GM19099 (cell line): Measurements from ENCODE around the gene ABCA3.

Experiments used
- POLR2A ChIP-seq: IDR thresholded peaks from 3 replicates; pipeline ENCODE4 v1.6.1; 2011; ENCODE audit warnings: low read depth; ENCODE audit not compliant: insufficient read length; ENCODE audit errors: extremely low read depth

ABCA3 gene

DNA sequence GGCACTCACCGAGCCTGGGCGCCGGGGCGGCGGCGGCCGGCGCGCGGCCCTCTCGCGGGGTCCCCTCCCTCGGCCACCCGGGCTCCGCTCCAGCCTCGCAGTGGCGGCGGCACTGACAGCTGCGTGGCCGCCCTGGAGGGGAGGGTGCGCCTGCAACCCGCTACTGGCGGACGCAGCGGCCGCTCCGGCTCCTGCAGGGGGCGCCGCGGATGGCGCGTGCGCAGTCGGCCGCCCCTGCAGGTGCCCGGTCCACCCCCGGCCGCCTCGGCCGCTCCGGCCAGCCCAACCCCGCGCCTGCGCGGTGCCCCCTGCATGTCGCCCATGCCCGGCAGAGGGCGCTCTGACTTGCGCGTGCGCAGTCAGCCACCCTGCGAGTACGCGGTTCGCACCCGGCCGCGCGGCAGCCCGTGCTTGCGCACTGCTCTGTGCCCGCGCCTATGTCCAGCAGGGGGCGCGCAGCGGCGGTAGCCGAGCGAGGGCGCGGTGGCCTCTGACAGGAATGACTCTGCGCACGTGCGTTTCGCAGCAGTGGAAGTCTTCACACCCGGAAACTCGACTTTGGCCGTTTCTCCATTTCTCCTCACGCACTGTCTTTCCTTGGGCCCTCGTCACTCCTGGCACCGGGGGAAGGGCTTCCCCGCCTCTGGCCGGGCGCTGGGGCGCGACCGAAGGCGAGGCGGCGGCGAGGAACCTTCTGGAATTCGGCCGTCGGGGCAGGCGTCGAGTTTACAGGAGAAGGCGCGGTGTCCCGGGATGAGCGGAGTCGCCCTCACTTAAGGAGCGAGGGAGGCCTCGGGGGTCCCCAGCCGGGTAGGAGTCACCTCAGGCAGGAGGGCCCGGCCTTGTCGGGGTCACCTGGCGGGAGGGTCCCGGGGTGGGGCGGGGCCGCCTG is at the start of gene ABCA3:
Gene ABCA3, minus strand, starts transcription at position 165 of the 892 bp plus-strand sequence. CDS start 14,262 bp downstream, outside the sequence.
- TF ChIP-seq POLR2A: peak; percentile 44

DNA sequence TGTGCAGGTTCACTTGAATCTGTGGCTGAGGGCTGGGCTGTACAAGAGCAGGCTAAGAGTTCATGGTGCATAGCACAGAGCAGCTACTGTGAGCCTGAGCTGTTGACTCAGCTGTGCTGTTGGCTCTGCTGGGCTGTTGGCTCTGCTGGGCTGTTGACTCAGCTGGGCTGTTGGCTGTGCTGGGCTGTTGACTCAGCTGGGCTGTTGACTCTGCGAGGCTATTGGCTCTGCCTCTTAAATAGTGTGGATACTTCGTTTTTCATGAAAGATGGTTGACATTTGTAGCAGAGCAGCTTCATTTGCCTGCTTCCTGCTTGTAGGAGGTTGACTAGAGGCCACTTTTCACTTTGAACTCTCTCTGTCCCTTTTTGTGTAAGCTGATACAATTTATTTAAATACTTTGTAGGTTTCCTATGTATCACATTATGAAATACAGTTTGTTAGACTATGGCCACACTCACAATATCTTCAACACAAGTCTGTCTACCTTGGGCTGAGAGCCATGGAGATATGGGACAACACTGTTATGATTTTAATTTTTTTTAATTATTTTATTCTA is 48.4 kb upstream of the ABCA3 start:
- TF ChIP-seq POLR2A: no peak

GRCh38 chr16:2388139-2388874 is 47.8 kb upstream of the ABCA3 start:
- TF ChIP-seq POLR2A: no peak

GRCh38 chr16:2386990-2387389 is 46.5 kb upstream of the ABCA3 start:
- no peak for TF ChIP-seq POLR2A

DNA sequence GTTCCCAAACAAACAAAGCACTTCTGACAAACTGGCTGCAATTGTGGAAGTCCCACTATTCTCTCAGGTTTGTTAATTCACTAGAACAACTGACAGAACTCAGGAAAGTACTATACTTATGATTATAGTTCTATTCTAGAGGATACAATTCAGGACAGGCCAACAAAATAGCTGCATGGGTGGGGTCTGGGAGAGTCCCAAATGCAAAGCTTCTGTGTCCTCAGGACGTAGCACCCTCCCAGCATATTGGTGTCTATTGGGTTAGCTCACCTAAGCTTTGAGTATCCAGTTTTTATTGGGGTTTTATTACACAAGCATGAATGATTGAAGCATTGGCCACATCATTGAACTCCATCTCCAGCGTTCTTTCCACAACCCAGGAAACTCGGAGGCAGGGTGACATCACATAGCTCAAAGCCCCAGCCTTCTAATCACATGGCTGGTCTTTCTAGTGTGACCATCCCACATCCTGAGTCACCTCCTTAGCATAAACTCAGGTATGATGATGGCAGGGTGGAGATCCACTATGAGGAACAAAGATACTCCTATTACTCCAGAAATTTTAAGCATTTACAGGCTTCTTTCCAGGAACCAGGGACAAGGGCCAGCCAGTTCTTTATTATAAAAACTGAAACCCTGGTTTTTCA is 44.8 kb upstream of the ABCA3 start:
- TF ChIP-seq POLR2A: no peak

DNA sequence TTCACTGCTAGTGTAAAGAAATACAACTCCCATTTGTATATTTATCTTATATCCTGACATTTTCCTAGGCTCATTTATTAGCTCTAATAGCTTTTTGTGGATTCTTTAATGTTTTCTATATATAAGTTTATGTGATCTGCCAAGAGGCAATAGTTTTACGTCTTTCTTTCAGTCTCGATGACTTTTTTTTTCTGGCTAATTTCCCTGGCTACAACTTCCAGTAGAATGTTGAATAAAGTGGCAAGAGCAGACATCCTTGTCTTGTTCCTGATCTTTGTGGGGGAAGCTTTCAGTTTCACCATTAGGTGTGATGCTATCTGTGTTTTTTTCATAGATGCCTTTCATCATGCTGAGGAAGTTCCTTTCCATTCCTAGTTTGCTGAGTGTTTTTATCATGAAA is 43.9 kb upstream of the ABCA3 start:
- no peak for TF ChIP-seq POLR2A

- TF ChIP-seq POLR2A: no peak
These were observed 43.0 kb upstream of the ABCA3 start for GRCh38 chr16:2383501-2383900.

DNA sequence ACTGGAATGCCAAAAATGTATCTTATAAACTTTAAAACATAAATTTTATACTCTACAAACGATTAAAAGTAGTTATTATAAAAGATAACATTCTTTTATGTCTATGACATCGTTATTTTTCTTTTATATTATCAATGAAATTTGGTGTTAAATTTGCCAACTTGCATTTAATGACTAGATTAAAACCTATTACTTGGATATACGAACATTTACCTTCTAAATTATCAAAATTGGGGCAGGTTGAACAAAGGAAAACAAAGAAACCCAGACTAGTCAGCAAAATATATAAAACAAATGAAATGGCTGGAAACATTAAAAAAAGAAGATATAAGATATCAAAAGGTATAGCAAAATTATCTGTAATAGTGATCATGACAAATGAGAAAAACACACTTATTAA is 34.1 kb upstream of the ABCA3 start:
- TF ChIP-seq POLR2A: no peak

DNA sequence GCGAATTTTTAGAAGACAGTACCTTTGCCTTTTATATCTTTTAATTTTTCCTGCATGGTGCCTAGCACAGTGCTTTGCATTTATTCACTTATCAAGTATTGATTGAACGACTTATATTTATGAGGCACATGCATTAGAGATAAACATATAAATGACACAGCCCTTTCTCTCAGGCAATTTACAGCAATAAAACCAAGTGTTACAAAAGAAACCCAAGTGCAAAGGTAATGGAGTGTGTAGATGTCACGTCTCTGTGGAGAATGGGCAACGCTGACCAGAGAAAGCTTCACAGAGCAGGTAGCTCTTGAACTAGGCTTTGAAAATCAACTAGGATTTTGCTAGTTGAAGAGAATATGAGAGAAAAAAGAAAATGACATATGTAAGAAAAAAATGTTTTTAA is 32.6 kb upstream of the ABCA3 start:
- TF ChIP-seq POLR2A: no peak

GRCh38 chr16:2372684-2373083 is 32.2 kb upstream of the ABCA3 start:
- no peak for TF ChIP-seq POLR2A

- TF ChIP-seq POLR2A: no peak
These were observed 30.9 kb upstream of the ABCA3 start for GRCh38 chr16:2371421-2371820.

DNA sequence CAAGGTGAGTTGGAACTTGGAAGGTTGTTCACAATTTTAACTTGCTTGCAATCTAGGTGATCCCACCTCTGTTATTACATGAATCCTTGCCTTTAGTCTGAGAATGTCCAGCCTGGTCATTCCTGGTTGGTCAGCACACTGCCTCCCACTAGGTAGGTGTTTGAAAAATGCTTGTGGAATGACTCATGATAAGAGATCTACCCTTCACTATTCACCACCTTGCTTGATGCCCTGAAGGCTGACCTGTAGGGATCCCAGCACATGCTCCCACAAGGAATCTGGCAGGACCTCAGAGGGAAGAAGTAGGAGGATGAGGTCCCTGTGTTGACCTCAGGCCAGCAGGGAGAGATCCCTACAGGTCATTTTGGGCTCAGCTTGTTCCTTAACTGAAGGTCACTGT is 30.2 kb upstream of the ABCA3 start:
- no peak for TF ChIP-seq POLR2A

DNA sequence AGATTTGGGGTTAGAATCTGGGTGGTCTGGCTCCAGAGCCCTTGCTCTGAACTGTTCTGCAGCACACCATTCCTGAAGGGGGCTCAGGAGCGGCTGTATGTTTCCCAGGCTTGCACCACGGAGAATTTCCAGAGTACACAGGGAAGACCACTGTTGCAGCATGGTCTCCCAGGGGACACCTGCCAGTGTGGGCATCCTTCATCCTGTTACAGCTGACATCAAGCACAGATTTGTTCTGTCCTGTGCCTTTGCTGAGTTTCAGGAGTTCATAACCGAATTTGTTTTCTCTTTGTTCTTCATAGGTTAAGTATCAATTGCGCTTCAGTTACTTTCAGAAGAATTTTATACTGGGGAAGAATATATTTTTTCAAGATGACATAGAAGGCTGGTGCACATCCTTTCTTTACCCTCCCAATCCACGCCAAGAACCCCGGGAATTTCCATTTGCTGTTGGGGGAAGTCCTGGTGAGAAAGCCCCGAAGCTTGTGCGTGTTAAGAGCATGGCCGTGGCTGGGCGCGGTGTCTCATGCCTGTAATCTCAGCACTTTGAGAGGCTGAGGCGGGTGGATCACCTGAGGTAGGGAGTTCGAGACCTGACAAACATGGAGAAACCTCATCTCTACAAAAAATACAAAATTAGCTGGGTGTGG is 26.3 kb upstream of the ABCA3 start:
- TF ChIP-seq POLR2A: no peak

DNA sequence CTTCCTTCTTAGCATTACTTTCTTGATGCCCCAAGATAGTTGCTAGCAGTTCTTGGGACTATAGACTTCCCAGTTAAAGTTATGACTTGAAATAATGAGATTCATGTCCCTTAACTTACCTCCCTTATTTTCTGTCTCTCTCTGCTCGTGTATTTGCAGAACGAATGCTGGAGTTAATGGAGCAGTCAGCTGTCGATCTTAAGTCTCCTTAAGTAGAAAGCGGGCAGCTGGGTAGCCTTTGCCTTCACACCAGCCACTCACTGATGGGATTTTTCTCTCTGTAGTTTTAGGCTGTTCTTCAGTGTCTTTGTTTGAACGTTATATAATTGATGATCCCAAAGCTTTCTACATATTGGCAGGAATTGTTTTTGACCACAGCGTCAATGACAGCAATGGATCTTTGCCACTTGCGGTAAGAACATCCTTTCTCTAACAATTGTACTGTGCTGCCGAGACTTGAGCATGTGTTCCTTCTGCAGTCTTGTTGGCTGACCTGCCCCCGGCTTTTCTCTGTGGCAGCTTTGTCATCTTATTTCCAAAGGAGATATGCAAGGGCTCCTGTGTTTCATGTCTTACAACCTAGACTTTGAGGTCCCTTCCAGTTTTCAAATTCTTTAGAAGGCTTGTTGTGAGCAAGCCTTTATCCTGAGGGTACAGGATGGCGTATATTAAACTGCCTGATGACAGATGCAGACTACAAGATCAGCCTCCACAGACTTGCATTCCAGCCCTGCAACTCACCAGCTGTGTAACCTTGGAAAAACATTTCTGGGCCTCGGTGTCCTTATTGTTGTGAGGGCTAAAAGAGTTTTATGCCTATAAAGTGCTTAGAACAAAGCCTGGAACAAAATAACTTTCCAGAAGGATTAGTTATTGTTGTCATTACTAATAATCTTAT is 25.1 kb upstream of the ABCA3 start:
- no peak for TF ChIP-seq POLR2A
